Neural progenitor cell (in vitro differentiated cells): ENCODE data around the gene PLXNA4. TPM values are rescaled to one million over a fixed set of nuclear protein-coding genes. Genes with fewer than 3 reads are reported as not detected.

Experiments
- DNase-seq: peaks from one replicate; pipeline ENCODE4 v3.0.0-alpha.2; 2016; ENCODE audit warnings: low spot score
- H2AFZ ChIP-seq: fragments of 200-600 bp; sonication (generic); replicated peaks from 2 replicates; pipeline ENCODE4 v1.6.1; 2016; ENCODE audit warnings: antibody characterized with exemption
- H3F3A ChIP-seq: fragments of 200-600 bp; sonication (generic); 2 replicates; pipeline ENCODE4 v1.6.1; 2016; ENCODE audit warnings: antibody characterized with exemption, low read depth
- H3K27ac ChIP-seq: fragments of 200-600 bp; sonication (generic); 2 replicates; pipeline ENCODE4 v1.5.1; 2016; ENCODE audit warnings: mild to moderate bottlenecking
- H3K27me3 ChIP-seq: fragments of 200-600 bp; sonication (generic); 2 replicates; pipeline ENCODE4 v1.6.1; 2016; ENCODE audit warnings: mild to moderate bottlenecking, moderate library complexity
- H3K36me3 ChIP-seq: fragments of 200-600 bp; sonication (generic); 2 replicates; pipeline ENCODE4 v1.5.1; 2016
- H3K4me1 ChIP-seq: fragments of 200-600 bp; sonication (generic); 2 replicates; pipeline ENCODE4 v1.6.1; 2016; ENCODE audit warnings: mixed run types
- H3K4me2 ChIP-seq: fragments of 200-600 bp; sonication (generic); 2 replicates; pipeline ENCODE4 v1.6.1; 2016
- H3K4me3 ChIP-seq: fragments of 200-600 bp; sonication (generic); 2 replicates; pipeline ENCODE4 v1.5.1; 2016
- H3K79me2 ChIP-seq: fragments of 200-600 bp; sonication (generic); 2 replicates; pipeline ENCODE4 v1.6.1; 2016; ENCODE audit warnings: low read depth
- H3K9ac ChIP-seq: fragments of 200-600 bp; sonication (generic); 2 replicates; pipeline ENCODE4 v1.6.1; 2016
- H3K9me3 ChIP-seq: fragments of 200-600 bp; sonication (generic); 2 replicates; pipeline ENCODE4 v1.5.1; 2016; ENCODE audit warnings: low read depth
- H4K20me1 ChIP-seq: fragments of 200-600 bp; sonication (generic); 2 replicates; pipeline ENCODE4 v1.6.1; 2016; ENCODE audit warnings: low read depth
- H3K27ac Mint-ChIP-seq: 3 replicates; pipeline ENCODE4 v1.8.0; 2021; ENCODE audit warnings: mixed read lengths
- H3K27me3 Mint-ChIP-seq: 2 replicates; pipeline ENCODE4 v1.8.0; 2022; ENCODE audit warnings: low read depth, mild to moderate bottlenecking, inconsistent platforms, moderate library complexity, mixed read lengths; ENCODE audit not compliant: insufficient read depth
- H3K36me3 Mint-ChIP-seq: 3 replicates; pipeline ENCODE4 v1.8.0; 2021; ENCODE audit warnings: mixed read lengths
- H3K4me1 Mint-ChIP-seq: 3 replicates; pipeline ENCODE4 v1.8.0; 2021; ENCODE audit warnings: mixed read lengths
- H3K4me3 Mint-ChIP-seq: 3 replicates; pipeline ENCODE4 v1.8.0; 2021; ENCODE audit warnings: mild to moderate bottlenecking, moderate library complexity, mixed read lengths
- H3K9me3 Mint-ChIP-seq: 3 replicates; pipeline ENCODE4 v1.8.0; 2020; ENCODE audit warnings: mixed read lengths
- CTCF ChIP-seq: fragments of 200-600 bp; sonication (generic); IDR thresholded peaks from 2 replicates; pipeline ENCODE4 v1.5.1; 2017; ENCODE audit warnings: antibody characterized with exemption, mild to moderate bottlenecking
- EZH2 ChIP-seq: fragments of 200-600 bp; sonication (generic); IDR thresholded peaks from 2 replicates; pipeline ENCODE4 v1.6.1; 2017; ENCODE audit warnings: antibody characterized with exemption, mild to moderate bottlenecking, moderate library complexity
- EZH2phosphoT487 ChIP-seq: fragments of 200-600 bp; sonication (generic); IDR thresholded peaks from 2 replicates; pipeline ENCODE4 v1.6.1; 2017; ENCODE audit warnings: antibody characterized with exemption
- total RNA-seq: library from RNA; depleted of rRNA; stranded (reverse); fragments of >200 nt; gene quantifications from 2 replicates; pipeline ENCODE4 v1.2.3, GENCODE V29; 2015; ENCODE audit warnings: low replicate concordance

The PLXNA4 gene
- total RNA-seq, 1 donor from 2014 or later = 0.49 TPM

GRCh38 chr7:132537456-132538145, 38.7 kb downstream of the PLXNA4 start:
- TF ChIP-seq EZH2phosphoT487 = no peak
- no peak for TF ChIP-seq EZH2
- no peak for TF ChIP-seq CTCF
- Histone ChIP-seq H3K9me3 (no peaks in the 10 kb centered on the region), H3F3A (peaks cover 5% of the 10 kb centered on the region), H3K4me2 (no peak overlapping the region), H3K9ac (no peak overlapping the region), H2AFZ (no peak overlapping the region), H3K36me3 (no peaks in the 10 kb centered on the region), H3K27me3 (peaks cover 8% of the 10 kb centered on the region), H3K27ac (no peak overlapping the region), H3K79me2 (no peaks in the 10 kb centered on the region), H3K4me1 (peaks cover 26% of the 10 kb centered on the region), H4K20me1 (no peaks in the 10 kb centered on the region), H3K4me3 (no peak overlapping the region)
- no peak overlapping the region for H3K4me3 Mint-ChIP-seq
- H3K9me3 Mint-ChIP-seq = peaks cover 2% of the 10 kb centered on the region
- H3K36me3 Mint-ChIP-seq = no peaks in the 10 kb centered on the region
- H3K4me1 Mint-ChIP-seq = peaks cover 12% of the 10 kb centered on the region
- H3K27ac Mint-ChIP-seq = no peak overlapping the region
- no peak for DNase-seq
- H3K27me3 Mint-ChIP-seq = peaks cover 7% of the 10 kb centered on the region

- Histone ChIP-seq H4K20me1 (no peaks in the 10 kb centered on the region), H3K4me1 (peaks cover 26% of the 10 kb centered on the region), H3K27ac (no peak overlapping the region), H3F3A (peaks cover 5% of the 10 kb centered on the region), H3K27me3 (peaks cover 8% of the 10 kb centered on the region), H3K4me2 (no peak overlapping the region), H3K79me2 (no peaks in the 10 kb centered on the region), H3K4me3 (no peak overlapping the region), H2AFZ (no peak overlapping the region), H3K9me3 (no peaks in the 10 kb centered on the region), H3K9ac (no peak overlapping the region), H3K36me3 (no peaks in the 10 kb centered on the region)
- TF ChIP-seq EZH2 = no peak
- TF ChIP-seq CTCF = no peak
- no peak for TF ChIP-seq EZH2phosphoT487
- Mint-ChIP-seq H3K36me3 (no peaks in the 10 kb centered on the region), H3K27ac (no peak overlapping the region), H3K27me3 (peaks cover 5% of the 10 kb centered on the region), H3K4me1 (peaks cover 12% of the 10 kb centered on the region), H3K4me3 (no peak overlapping the region), H3K9me3 (peaks cover 2% of the 10 kb centered on the region)
- no peak for DNase-seq
Measured at GRCh38 chr7:132536654-132537395, 39.4 kb downstream of the PLXNA4 start.

- H3K9me3 Mint-ChIP-seq = no peaks in the 10 kb centered on the region
- H2AFZ ChIP-seq = no peak overlapping the region
- H3K27ac ChIP-seq = no peak overlapping the region
- no peaks in the 10 kb centered on the region for H3K27me3 ChIP-seq
- H3K27me3 Mint-ChIP-seq = peaks cover 4% of the 10 kb centered on the region
- TF ChIP-seq CTCF (no peak), EZH2 (no peak), EZH2phosphoT487 (no peak)
- peaks cover 5% of the 10 kb centered on the region for H3F3A ChIP-seq
- H4K20me1 ChIP-seq = no peaks in the 10 kb centered on the region
- no peaks in the 10 kb centered on the region for H3K79me2 ChIP-seq
- no peak overlapping the region for H3K4me3 Mint-ChIP-seq
- H3K9me3 ChIP-seq = no peaks in the 10 kb centered on the region
- no peak overlapping the region for H3K4me2 ChIP-seq
- H3K9ac ChIP-seq = no peak overlapping the region
- DNase-seq = no peak
- H3K4me1 Mint-ChIP-seq = peaks cover 12% of the 10 kb centered on the region
- H3K4me3 ChIP-seq = no peak overlapping the region
- H3K36me3 ChIP-seq = no peaks in the 10 kb centered on the region
- no peak overlapping the region for H3K27ac Mint-ChIP-seq
- peaks cover 23% of the 10 kb centered on the region for H3K4me1 ChIP-seq
- no peaks in the 10 kb centered on the region for H3K36me3 Mint-ChIP-seq
Measured at GRCh38 chr7:132533916-132534315, 42.4 kb downstream of the PLXNA4 start.
